ENCODE measurements around the gene FBXO31.

DNA sequence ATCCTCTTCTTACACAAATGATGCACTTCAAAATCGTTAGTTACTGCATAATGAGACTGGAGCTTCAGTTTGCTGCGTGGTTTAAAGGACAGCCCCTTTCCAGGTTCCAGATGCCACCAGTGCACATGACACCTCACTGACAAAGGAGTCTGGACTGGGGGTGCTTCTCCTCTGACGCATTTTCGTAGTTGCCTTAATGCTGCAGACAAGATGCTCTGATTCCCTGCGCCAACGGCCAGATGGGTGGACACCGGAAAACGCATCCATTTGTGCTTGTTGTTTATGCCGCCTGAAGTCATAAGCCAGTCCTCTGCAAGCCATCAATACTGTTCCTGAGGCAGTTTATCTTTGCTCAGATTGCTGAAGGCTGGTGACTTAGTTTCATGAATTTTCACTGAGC lies 16.0 kb downstream of the FBXO31 start:
- no peak for TF ChIP-seq POLR2A (IDR thresholded peaks at IDR 0.05)
- TF ChIP-seq, protein P1, sequence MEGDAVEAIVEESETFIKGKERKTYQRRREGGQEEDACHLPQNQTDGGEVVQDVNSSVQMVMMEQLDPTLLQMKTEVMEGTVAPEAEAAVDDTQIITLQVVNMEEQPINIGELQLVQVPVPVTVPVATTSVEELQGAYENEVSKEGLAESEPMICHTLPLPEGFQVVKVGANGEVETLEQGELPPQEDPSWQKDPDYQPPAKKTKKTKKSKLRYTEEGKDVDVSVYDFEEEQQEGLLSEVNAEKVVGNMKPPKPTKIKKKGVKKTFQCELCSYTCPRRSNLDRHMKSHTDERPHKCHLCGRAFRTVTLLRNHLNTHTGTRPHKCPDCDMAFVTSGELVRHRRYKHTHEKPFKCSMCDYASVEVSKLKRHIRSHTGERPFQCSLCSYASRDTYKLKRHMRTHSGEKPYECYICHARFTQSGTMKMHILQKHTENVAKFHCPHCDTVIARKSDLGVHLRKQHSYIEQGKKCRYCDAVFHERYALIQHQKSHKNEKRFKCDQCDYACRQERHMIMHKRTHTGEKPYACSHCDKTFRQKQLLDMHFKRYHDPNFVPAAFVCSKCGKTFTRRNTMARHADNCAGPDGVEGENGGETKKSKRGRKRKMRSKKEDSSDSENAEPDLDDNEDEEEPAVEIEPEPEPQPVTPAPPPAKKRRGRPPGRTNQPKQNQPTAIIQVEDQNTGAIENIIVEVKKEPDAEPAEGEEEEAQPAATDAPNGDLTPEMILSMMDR (IDR thresholded peaks at IDR 0.05 in 4 of 5, conservative IDR thresholded peaks at IDR 0.05 in 1 of 5) = no peak

All from gastrocnemius medialis (tissue), 4 donors.